AG09319 (cell line): Measurements from ENCODE around the gene USP32.

Experiments used
- DNase-seq: peaks from one replicate; pipeline ENCODE4 v3.0.0-alpha.2; 2010; ENCODE audit warnings: low read depth; ENCODE audit errors: extremely low read depth
- TF ChIP-seq, protein P1 (sequence below): IDR thresholded peaks from 2 replicates; pipeline ENCODE4 v1.5.1; 2011; ENCODE audit warnings: low read depth, mild to moderate bottlenecking, inconsistent platforms, low read length, moderate library complexity

Gene USP32

GRCh38 chr17:60332574-60332973 is 59.4 kb downstream of the USP32 start:
- TF ChIP-seq, protein P1, sequence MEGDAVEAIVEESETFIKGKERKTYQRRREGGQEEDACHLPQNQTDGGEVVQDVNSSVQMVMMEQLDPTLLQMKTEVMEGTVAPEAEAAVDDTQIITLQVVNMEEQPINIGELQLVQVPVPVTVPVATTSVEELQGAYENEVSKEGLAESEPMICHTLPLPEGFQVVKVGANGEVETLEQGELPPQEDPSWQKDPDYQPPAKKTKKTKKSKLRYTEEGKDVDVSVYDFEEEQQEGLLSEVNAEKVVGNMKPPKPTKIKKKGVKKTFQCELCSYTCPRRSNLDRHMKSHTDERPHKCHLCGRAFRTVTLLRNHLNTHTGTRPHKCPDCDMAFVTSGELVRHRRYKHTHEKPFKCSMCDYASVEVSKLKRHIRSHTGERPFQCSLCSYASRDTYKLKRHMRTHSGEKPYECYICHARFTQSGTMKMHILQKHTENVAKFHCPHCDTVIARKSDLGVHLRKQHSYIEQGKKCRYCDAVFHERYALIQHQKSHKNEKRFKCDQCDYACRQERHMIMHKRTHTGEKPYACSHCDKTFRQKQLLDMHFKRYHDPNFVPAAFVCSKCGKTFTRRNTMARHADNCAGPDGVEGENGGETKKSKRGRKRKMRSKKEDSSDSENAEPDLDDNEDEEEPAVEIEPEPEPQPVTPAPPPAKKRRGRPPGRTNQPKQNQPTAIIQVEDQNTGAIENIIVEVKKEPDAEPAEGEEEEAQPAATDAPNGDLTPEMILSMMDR: no peak
- DNase-seq: no peak

DNA sequence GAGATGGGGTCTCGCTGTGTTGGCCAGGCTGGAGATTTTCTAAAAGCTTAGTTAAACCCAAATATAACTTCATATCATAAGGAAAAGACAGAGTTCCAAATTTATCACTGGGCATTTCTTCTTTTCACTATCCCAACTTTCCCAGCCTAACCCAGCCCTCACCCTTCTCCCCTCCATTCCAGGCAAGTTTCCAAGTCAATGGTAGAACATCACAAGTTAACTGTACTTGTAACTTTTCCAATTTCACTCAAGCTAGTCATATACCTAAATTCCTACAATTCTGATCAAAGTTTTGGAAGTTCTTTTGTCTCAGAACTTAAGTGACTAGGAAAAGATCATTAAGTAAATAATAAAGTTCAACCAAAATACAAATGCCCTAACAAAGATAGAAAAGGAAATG is 61.2 kb downstream of the USP32 start:
- no peak for DNase-seq
- TF ChIP-seq, protein P1: no peak

- TF ChIP-seq, protein P1: no peak
- DNase-seq: no peak
These were observed 63.3 kb downstream of the USP32 start for GRCh38 chr17:60328679-60329078.

DNA sequence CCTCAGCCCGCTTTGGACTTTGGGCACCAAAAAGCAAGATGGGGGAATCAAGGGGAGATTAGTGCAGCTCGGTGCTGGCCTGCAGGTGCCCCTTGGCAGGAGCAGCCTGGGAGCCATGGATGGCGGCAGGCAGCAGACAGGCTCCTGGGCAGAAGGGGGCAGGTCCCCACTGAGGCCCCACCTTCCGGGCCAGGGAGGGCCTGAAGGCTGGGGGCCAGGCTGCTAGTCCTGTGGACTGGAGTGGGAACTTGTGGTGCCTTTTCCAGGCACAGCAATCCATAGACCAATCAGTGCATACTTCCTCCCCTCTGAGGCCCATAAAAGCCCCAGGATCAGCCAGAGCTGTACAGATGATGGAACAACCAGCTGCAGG is 64.0 kb downstream of the USP32 start:
- TF ChIP-seq, protein P1: no peak
- no peak for DNase-seq

DNA sequence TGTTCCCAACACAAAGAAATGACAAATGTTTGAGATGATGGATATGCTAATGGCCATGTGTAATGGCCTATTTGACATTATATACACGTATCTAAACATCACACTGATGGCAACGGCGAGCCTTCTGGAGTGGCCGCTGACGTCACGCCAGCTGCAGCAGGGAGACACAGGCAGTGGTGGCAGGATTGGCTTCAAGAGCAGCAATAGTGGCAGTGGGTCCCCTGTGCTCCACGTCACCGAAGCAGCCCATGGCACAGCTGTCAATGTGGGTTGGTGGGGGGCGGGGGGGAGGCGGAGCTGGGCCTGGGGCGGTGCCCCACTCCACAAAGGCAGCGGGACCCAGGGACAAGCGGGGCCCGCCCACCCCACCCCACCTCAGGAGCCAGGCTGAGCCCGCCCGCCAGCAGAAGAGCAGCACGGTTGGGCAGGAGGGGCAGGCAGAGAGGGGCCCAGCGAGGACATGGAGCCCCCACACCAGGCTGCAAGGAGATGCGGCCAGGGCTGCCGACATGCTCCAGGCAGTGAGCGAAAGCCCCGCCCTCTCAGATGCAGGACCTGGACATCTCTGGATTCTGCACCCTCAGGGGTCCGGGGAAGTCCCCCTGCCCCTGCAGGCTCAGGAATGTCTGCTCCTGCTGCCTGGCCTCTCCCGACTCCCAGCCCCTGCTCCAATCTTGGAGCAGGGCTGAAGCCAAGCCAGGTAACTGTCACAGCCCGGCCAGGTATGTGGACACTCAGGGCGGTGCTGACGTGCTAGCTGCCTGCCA is 64.6 kb downstream of the USP32 start:
- TF ChIP-seq, protein P1: no peak
- DNase-seq: no peak

- TF ChIP-seq, protein P1: no peak
- DNase-seq: no peak
These were observed 65.2 kb downstream of the USP32 start for GRCh38 chr17:60326702-60327101.

DNA sequence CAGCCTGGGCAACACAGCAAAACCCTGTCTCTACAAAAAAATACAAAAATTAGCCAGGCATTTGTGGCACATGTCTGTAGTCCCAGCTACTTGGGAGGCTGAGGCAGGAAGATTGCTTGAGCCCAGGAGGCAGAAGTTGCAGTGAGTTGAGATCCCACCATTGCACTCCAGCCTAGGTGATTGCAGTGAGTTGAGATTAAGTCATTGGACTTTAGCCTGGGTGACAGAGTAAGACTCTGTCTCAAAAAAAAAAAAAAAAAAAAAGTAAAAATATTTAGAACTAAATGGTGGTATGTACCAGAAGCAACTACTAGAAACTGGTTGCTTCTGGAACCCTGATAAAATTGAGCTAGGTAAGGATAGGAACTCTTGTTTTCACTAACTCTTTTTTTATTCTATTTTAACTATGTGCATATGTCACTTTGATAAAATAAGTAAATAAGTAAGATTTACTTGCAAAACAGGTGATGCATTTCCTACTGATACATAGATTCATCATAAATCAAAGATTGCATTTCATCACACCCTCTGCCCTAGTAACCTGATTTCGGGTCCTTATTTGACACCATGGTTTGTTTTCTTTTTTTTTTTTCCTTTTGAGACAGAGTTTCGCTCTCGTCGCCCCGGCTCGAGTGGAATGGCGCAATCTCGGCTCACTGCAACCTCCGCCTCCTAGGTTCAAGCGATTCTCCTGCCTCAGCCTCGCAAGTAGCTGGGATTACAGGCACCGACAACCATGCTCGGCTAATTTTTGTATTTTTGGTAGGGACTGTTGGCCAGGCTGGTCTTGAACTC is 66.0 kb downstream of the USP32 start:
- no peak for DNase-seq
- TF ChIP-seq, protein P1: no peak
